Measurements from ENCODE around the gene ATP13A2.

Gene ATP13A2

DNA sequence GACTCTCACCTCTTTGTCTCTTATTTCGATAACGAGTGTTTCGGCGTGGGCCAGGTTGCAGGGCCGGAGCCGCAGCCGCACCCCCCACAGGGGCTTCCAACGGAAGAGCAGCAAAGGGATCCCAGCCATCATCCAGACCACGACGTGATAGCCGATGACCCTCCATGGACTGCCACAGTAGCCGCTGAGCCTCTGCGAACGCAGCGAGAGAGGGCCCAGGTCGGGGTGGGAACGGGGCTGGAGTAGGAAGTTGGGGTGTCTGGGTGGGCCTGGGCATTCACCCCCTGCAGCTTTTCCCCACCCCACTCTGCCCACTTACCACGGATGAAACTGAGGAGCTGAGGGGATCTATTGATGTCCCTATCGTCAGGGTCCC, 6.4 kb downstream of the ATP13A2 start:
- no peak overlapping the region for H3K27ac Mint-ChIP-seq
- H3K27me3 Mint-ChIP-seq = no peaks in the 10 kb centered on the region
- H3K9me3 Mint-ChIP-seq = no peaks in the 10 kb centered on the region
- intact Hi-C loops (cut with micrococcal nuclease) = loop anchor here (5.0 kb wide), 1 partner anchor 42 kb away; no protein-coding TSS in a partner anchor
- peaks cover 16% of the 10 kb centered on the region for H3K4me1 Mint-ChIP-seq (ENCODE audit: low read depth)
- H3K36me3 Mint-ChIP-seq (ENCODE audit: low read depth) = peaks cover 70% of the 10 kb centered on the region
- no peak overlapping the region for H3K4me3 Mint-ChIP-seq

DNA sequence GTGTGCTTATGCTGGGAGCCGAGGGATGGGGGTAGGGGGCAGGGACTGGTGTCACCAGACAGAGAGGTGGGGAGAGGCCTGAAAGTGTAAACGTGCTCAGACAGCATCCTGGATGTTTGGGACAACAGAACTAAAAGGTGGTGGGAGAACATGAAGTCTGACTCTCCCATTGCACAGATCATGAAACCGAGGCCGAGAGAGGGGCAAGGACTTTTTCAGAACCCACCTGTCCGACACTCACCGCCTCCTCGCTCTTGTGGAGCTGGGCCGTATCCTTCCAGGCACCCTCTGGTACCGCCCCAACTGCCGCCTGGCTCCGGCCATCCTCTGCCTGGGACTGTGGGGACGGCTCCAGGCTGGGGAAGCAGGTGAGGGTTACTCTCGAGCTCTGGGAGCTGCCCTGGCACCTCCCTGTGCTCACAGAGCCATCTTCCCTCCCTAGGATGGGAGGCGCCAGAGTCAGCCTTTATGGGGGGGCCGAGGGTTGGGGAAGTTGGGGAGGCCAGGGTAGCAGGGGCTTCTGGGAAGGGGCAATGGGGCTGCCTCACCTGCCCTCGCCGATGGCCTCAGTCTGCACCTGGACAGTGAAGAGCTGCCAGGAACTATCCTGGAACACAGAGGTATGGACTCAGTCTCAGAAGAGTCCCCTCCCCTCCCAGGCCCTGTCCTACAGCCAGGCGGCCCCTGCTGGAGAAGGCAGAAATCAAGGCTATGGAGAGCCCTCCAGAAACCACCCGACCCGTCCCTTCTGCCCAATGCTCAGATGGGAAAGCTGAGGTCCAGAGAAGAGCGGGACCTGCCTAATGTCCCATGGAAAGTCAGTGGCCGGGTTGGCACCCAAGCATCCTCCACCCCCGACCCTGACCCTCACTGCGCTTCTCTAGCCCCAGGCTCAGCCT, 7.0 kb downstream of the ATP13A2 start:
- intact Hi-C loops (cut with micrococcal nuclease) = loop anchor here (5.0 kb wide), 1 partner anchor 43 kb away; no protein-coding TSS in a partner anchor
- Mint-ChIP-seq H3K27ac (no peak overlapping the region), H3K4me1 (ENCODE audit: low read depth) (peaks cover 9% of the 10 kb centered on the region), H3K27me3 (no peaks in the 10 kb centered on the region), H3K9me3 (no peaks in the 10 kb centered on the region), H3K4me3 (no peak overlapping the region), H3K36me3 (ENCODE audit: low read depth) (peaks cover 76% of the 10 kb centered on the region)

DNA sequence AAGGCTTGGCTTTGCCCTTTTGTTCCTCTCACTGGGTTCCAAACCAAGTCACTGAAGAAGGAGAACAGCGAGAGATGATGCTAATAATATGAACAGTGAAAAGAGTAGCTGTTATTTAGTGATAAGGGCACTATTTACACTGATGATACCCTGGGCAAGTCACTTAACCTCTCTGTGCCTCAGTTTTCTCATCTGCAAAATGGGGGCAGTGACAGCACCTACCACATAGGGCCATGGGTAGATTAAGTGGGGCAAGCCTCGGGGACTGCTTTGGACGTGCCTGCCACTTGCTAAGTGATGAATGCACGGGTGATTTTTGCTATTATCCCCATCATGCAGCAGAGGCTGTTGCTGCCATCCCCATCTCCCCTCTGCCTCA, 9.2 kb downstream of the ATP13A2 start:
- Mint-ChIP-seq H3K36me3 (ENCODE audit: low read depth) (peaks cover 99% of the 10 kb centered on the region), H3K4me1 (ENCODE audit: low read depth) (no peaks in the 10 kb centered on the region), H3K9me3 (no peaks in the 10 kb centered on the region), H3K4me3 (no peak overlapping the region), H3K27me3 (no peaks in the 10 kb centered on the region), H3K27ac (no peak overlapping the region)
- intact Hi-C loops (cut with micrococcal nuclease) = no loop called here

DNA sequence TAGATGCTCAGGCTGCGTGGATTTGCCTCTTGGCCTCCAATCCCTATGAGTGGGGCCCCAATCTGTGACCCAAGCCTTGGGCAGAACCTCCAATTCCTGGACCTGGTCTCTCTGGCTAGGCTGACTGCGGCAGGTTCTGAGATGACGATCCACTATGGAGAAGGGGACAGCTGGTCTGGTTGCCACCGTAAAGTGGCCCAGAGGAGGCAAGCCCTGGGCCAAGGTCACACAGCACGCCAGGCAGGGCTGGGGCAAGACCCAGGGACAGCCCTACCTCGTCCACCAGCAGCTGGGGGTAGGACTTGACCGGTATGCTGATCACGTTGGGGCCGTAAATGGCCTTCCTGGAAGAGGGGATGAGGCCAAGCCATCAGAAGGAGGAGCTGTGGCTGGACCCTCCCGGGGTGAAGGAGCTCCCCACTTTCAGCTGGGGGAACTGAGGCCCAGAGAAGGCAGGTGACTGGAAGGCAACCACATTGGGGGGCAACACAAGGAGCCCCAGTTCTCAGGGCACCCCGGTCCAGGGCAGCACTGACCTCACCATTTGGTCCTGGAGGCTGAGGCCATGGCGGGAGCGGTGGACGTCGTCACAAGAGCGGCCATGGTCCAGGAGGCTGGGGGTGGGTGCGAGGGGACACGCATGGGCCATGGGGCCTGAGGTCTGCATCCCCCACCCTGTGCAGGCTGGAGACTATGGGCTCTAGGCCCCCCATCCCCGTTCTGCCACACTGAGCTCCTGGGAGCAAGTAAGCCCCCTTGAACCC, 9.8 kb downstream of the ATP13A2 start:
- no peaks in the 10 kb centered on the region for H3K27me3 Mint-ChIP-seq
- H3K4me1 Mint-ChIP-seq (ENCODE audit: low read depth) = no peaks in the 10 kb centered on the region
- H3K9me3 Mint-ChIP-seq = no peaks in the 10 kb centered on the region
- peaks cover 100% of the 10 kb centered on the region for H3K36me3 Mint-ChIP-seq (ENCODE audit: low read depth)
- no peak overlapping the region for H3K27ac Mint-ChIP-seq
- no peak overlapping the region for H3K4me3 Mint-ChIP-seq
- intact Hi-C loops (cut with micrococcal nuclease) = no loop called here

DNA sequence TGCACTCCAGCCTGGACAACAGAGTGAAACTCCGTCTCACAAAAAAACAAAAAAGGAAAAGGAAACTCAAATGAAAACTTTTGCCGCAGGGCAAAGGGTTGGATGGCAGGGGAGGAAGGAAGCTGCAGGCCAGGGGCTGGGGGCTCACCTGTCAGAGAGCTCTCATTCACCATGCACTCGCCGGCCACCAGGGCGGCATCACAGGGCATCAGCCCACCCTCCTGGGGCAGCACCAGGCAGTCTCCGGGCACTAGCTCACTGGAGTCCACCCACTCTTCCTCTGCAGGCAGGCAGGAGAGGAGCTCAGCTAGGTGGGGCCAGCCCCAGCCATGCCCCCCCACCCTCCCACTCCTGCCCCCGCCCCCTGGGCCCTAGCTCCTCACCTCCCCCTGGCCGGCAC, 11.9 kb downstream of the ATP13A2 start:
- Mint-ChIP-seq H3K4me1 (ENCODE audit: low read depth) (no peaks in the 10 kb centered on the region), H3K27me3 (no peaks in the 10 kb centered on the region), H3K4me3 (no peak overlapping the region), H3K9me3 (no peaks in the 10 kb centered on the region), H3K27ac (no peak overlapping the region), H3K36me3 (ENCODE audit: low read depth) (peaks cover 100% of the 10 kb centered on the region)
- intact Hi-C loops (cut with micrococcal nuclease) = no loop called here

DNA sequence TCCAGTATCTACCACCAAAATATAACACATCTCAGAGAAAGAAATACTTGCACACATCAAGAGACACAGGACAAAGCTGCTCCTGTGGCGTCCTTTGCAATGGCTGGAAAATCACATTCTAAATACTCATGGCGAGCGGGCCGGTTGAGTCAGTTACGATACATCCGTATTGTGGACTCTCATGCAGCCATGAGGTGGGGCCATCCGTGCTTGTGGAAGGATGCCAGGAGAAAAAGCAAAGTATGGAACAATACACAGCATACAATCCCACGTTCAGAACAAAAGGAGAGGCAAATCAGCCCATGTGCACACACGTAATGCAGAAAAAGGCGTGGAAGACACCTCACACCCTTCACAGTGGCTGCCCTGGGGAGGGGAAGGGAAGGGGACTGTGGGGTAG, 13.1 kb downstream of the ATP13A2 start:
- intact Hi-C loops (cut with micrococcal nuclease) = no loop called here
- Mint-ChIP-seq H3K9me3 (no peaks in the 10 kb centered on the region), H3K27me3 (no peaks in the 10 kb centered on the region), H3K36me3 (ENCODE audit: low read depth) (peaks cover 100% of the 10 kb centered on the region), H3K4me1 (ENCODE audit: low read depth) (no peaks in the 10 kb centered on the region), H3K4me3 (no peak overlapping the region), H3K27ac (no peak overlapping the region)

DNA sequence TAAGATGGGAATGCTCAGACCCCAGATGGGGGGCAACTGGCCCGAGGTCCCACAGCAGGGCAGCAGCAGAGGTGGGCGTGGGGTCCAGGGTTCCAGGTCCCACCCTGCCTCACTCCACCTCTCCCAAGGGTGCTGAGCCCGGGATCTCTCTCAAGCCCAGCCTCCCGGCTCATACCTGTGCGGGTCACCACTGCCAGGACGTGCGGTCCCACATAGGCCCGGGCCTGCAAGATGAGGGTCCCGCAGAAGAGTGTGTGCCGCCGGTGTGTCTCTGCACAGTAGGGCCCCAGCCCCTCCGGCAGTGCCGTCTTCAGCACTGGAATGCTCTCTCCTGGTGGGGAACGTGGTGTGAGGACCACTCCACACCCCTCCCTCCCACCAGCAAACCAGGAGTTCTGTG, 14.9 kb downstream of the ATP13A2 start:
- no peaks in the 10 kb centered on the region for H3K9me3 Mint-ChIP-seq
- H3K4me3 Mint-ChIP-seq = no peak overlapping the region
- peaks cover 100% of the 10 kb centered on the region for H3K36me3 Mint-ChIP-seq (ENCODE audit: low read depth)
- no peaks in the 10 kb centered on the region for H3K27me3 Mint-ChIP-seq
- intact Hi-C loops (cut with micrococcal nuclease) = no loop called here
- no peak overlapping the region for H3K27ac Mint-ChIP-seq
- no peaks in the 10 kb centered on the region for H3K4me1 Mint-ChIP-seq (ENCODE audit: low read depth)

DNA sequence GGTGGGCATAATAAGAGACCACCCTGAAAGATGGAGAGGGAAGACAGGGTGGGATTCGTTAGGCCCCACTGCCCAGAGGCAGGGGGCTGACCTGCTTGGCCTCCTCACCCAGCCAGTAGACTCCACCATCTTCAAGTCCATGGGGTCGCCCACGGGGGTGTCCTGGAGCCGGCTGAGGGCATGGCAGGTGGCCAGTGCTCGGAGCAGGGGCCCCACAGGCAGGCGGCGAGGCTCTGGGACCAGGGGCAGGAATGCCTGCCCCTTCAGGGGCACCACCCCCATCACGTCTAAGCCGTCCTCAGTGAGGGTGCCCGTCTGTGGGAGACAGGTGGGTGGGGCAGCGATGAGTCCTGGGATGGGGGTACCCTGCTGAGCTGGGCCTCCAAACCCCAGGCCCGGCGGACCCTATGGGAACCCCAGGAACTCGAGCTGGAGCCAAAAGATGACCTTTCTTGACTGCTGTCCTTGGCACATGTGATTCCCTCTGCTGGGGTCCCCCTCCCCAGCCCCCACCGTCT, 18.1 kb downstream of the ATP13A2 start:
- Mint-ChIP-seq H3K4me1 (ENCODE audit: low read depth) (no peaks in the 10 kb centered on the region), H3K36me3 (ENCODE audit: low read depth) (peaks cover 100% of the 10 kb centered on the region), H3K27ac (no peak overlapping the region), H3K9me3 (no peaks in the 10 kb centered on the region), H3K4me3 (no peak overlapping the region), H3K27me3 (no peaks in the 10 kb centered on the region)
- intact Hi-C loops (cut with micrococcal nuclease) = no loop called here

DNA sequence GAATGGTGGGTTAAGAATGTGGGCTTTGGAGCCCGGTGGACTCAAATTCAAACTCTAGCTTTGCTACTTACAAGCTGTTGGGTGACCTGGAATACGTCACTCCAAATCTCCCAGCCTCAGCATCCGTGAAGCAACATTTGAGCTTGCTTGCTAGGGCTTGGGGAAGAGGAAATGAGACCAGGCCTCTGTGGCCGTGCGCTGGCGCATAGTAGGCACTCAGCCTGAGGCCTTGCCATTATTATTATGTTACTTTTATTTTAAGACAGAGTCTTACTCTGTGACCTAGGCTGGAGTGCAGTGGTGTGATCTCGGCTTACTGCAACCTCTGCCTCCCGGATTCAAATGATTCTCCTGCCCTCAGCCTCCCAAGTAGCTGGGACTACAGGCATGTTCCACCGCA, 19.1 kb downstream of the ATP13A2 start:
- no peaks in the 10 kb centered on the region for H3K4me1 Mint-ChIP-seq (ENCODE audit: low read depth)
- H3K27ac Mint-ChIP-seq = no peak overlapping the region
- H3K36me3 Mint-ChIP-seq (ENCODE audit: low read depth) = peaks cover 100% of the 10 kb centered on the region
- no peaks in the 10 kb centered on the region for H3K9me3 Mint-ChIP-seq
- H3K4me3 Mint-ChIP-seq = no peak overlapping the region
- no peaks in the 10 kb centered on the region for H3K27me3 Mint-ChIP-seq
- intact Hi-C loops (cut with micrococcal nuclease) = no loop called here

DNA sequence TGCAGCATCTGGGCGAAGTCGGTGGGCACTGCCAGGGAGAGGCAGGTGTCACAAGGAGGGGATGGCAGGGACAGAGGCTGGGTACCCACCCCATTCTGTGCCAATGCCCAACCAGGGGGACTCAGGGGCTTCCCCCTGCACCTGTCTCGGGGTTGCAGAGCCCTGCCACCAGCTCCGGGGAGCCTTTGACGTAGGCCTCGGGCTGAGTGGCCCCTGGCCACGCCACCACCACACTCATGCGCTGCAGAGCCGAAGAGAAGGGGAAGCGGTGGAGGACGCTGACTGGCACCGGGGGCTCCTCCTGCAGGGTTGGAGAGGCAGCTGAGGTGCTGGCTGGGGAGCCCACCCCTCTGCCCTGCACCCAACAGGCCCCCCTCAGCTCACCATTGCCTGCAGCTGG, 19.6 kb downstream of the ATP13A2 start:
- H3K4me1 Mint-ChIP-seq (ENCODE audit: low read depth) = no peaks in the 10 kb centered on the region
- H3K36me3 Mint-ChIP-seq (ENCODE audit: low read depth) = peaks cover 100% of the 10 kb centered on the region
- no peak overlapping the region for H3K4me3 Mint-ChIP-seq
- no peak overlapping the region for H3K27ac Mint-ChIP-seq
- intact Hi-C loops (cut with micrococcal nuclease) = no loop called here
- H3K27me3 Mint-ChIP-seq = no peaks in the 10 kb centered on the region
- no peaks in the 10 kb centered on the region for H3K9me3 Mint-ChIP-seq

DNA sequence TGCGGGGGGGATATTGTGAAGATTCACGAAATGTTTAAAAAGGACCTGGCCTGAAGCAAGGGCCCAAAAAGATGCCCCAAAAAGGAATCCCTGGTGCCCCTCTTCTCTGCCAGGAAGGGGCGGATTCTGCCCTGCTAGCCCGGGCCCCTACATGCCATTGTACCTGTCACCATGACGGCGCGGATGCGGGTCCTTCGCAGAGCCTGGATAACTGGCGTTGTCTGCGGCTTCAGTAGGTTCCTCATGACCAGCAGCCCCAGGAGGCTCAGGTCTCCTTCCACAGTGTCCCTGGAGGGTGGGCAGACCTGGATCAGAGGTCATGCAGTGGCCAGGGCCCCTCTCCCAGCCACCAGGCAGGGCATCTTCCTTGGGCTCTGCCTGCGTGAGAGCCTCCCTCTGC, 20.2 kb downstream of the ATP13A2 start:
- Mint-ChIP-seq H3K9me3 (no peaks in the 10 kb centered on the region), H3K27me3 (no peaks in the 10 kb centered on the region), H3K4me3 (no peak overlapping the region), H3K4me1 (ENCODE audit: low read depth) (no peaks in the 10 kb centered on the region), H3K27ac (no peak overlapping the region), H3K36me3 (ENCODE audit: low read depth) (peaks cover 100% of the 10 kb centered on the region)
- intact Hi-C loops (cut with micrococcal nuclease) = no loop called here

DNA sequence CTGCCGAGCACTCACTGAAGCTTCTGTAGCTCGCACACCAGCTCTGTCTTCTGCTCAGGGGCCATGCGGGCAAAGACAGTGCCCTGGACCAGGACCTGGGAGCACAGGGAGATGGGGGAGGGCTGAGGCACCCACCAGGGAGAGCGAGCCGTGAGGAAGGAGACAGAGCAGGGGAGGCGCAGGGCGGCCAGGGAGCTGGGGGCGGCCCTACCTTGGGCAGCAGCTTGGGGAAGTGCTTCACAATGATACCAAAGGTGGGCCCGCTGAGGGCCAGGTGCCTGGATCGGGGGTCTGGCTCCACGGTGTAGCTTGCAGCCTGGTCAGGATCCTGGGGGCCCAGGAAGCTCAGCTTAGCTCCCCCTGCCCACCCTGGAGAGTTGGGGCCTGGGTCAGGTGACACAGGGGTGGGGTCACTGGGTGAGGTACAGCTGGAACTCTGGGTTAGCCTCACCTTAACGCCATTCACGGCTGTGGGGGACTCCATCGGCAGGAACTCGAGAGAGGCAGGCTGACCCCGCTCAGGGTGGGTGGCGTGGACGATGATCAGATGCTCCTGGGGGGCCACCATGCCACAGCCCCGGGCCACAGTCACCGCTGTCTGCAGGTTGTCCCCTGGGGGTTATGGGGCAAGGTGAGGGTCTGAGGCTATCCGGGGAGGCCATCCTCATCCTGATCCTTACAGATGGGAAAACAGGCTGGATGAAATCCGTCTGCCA, 21.9 kb downstream of the ATP13A2 start:
- Mint-ChIP-seq H3K4me3 (no peak overlapping the region), H3K9me3 (no peaks in the 10 kb centered on the region), H3K27me3 (no peaks in the 10 kb centered on the region), H3K36me3 (ENCODE audit: low read depth) (peaks cover 97% of the 10 kb centered on the region), H3K4me1 (ENCODE audit: low read depth) (no peaks in the 10 kb centered on the region), H3K27ac (no peak overlapping the region)
- intact Hi-C loops (cut with micrococcal nuclease) = no loop called here

DNA sequence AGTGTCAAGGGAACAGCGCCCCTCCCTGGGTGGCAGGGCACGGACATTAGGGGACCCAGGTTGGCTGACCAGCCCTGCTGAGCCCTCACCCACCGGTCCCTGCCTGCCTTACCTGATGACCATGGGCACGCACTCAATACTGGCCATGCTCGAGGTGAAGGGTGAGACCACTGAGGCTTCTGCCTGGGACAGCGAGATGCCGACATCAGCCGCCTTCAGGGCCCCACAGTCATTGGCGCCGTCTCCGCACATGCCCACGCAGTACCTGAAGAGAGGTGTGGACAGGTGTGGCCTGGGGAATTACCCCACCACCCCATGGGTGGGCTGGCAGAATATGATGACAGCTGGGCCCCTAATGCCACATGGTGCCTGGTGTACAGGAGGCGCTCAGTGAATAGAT, 23.5 kb downstream of the ATP13A2 start:
- Mint-ChIP-seq H3K36me3 (ENCODE audit: low read depth) (peaks cover 89% of the 10 kb centered on the region), H3K4me1 (ENCODE audit: low read depth) (no peaks in the 10 kb centered on the region), H3K27ac (no peak overlapping the region), H3K4me3 (no peak overlapping the region), H3K9me3 (no peaks in the 10 kb centered on the region), H3K27me3 (peaks cover 3% of the 10 kb centered on the region)
- intact Hi-C loops (cut with micrococcal nuclease) = no loop called here

DNA sequence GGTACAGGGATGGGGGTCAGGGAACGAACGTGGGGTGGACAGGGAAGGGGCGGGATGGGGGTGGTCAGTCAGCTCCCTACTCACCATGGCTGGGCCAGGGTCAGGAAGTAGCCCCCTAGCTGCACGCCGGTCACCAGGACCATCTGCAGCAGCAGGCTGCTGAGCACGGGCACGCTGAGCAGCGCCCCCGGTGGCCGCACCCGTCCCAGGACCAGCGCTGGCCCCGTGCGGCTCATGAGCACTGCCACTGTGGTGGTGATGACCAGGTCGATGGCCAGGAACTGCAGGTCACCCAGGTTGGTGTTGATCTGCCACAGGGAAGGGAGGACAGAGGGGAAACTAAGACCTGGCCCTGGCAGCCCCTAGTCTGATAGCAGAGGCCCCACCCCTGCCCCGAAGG, 24.8 kb downstream of the ATP13A2 start:
- Mint-ChIP-seq H3K9me3 (no peaks in the 10 kb centered on the region), H3K27me3 (peaks cover 15% of the 10 kb centered on the region), H3K27ac (no peak overlapping the region), H3K36me3 (ENCODE audit: low read depth) (peaks cover 76% of the 10 kb centered on the region), H3K4me1 (ENCODE audit: low read depth) (no peaks in the 10 kb centered on the region), H3K4me3 (no peak overlapping the region)
- intact Hi-C loops (cut with micrococcal nuclease) = no loop called here
